ENCODE results near the gene BUD23. TPM values are rescaled to one million over a fixed set of nuclear protein-coding genes. Genes with fewer than 3 reads are reported as not detected.
"Not testable (repeated sequence)": the region's sequence is repeated elsewhere in the genome, so short reads cannot be mapped to it uniquely, and the experiment has no call there.

Gene BUD23
- total and polyA plus RNA-seq, 7 donors = 34.2 to 86.8 (median 37.1) TPM

DNA sequence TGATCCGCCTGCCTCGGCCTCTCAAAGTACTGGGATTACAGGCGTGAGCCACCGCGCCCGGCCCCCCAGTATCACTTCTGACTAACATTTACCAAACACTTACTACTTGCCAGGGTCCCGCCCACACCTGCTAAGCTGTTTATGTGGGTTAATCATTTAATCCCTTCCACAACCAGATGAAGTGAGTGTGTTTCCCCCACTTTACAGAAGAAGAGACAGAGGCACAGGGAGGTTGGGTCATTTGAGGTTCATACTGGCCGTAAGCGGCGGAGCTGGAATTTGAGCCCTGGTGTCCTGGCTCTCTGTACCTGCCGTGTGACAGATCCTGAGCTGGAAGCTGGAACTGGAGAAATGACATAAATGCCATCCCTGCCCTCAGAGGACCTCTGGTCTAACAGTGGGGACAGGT, 30.9 kb upstream of the BUD23 start:
- Histone ChIP-seq H3K4me3 (no peak overlapping the region), H3K36me3 (no peaks in the 10 kb centered on the region), H3K9me3 (no peaks in the 10 kb centered on the region), H3K27ac (no peak overlapping the region), H3K27me3 (peaks cover 5 to 28% (median 12%) of the 10 kb centered on the region in 3 donors), H3K4me1 (peaks cover 0 to 8% (median 7%) of the 10 kb centered on the region in 4 donors)
- TF ChIP-seq EP300 (IDR thresholded peaks at IDR 0.05) = no peak
- TF ChIP-seq, protein P1, sequence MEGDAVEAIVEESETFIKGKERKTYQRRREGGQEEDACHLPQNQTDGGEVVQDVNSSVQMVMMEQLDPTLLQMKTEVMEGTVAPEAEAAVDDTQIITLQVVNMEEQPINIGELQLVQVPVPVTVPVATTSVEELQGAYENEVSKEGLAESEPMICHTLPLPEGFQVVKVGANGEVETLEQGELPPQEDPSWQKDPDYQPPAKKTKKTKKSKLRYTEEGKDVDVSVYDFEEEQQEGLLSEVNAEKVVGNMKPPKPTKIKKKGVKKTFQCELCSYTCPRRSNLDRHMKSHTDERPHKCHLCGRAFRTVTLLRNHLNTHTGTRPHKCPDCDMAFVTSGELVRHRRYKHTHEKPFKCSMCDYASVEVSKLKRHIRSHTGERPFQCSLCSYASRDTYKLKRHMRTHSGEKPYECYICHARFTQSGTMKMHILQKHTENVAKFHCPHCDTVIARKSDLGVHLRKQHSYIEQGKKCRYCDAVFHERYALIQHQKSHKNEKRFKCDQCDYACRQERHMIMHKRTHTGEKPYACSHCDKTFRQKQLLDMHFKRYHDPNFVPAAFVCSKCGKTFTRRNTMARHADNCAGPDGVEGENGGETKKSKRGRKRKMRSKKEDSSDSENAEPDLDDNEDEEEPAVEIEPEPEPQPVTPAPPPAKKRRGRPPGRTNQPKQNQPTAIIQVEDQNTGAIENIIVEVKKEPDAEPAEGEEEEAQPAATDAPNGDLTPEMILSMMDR (IDR thresholded peaks at IDR 0.05) = no peak
- no peak for TF ChIP-seq POLR2AphosphoS5 (IDR thresholded peaks at IDR 0.05)
- no peak for TF ChIP-seq POLR2A (IDR thresholded peaks at IDR 0.05)
- intact Hi-C loops (cut with DNase I) = no loop called here
- 24 to 65% methylated on average over 11 of the region's 11 CpGs for WGBS, 2 donors
- no peak for DNase-seq

DNA sequence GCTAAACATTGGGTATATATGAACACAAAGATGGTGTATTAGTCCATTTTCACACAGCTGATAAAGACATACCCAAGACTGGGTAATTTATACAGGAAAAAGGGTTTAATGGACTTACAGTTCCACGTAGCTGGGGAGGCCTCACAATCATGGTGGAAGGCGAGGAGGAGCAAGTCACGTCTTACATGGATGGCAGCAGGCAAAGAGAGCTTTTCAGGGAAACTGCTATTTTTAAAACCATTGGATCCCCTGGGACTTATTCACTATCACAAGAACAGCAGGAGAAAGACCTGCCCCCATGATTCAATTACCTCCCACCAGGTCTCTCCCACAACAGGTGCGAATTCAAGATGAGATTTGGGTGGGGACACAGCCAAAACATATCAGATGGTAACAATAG, 28.1 kb upstream of the BUD23 start:
- 87 to 91% methylated on average over 4 of the region's 4 CpGs for WGBS, 2 donors

DNA sequence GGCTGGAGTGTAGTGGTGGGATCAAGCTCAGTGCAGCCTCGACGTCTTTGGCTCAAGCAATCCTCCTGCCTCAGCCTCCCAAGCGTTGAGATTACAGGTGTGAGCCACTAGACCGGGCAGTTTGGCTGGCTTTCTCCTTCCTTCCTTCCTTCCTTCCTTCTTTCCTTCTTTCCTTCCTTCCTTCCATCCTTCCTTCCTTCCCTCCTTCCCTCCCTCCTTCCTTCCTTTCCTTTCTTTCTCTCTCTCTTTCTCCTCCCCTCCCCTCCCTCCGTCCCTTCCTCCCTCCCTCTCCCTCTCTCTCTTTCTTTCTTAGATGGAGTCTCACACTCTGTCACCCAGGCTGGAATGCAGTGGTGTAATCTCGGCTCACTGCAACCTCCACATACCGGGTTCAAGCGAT, 23.4 kb upstream of the BUD23 start:
- H3K4me3 ChIP-seq = no peak overlapping the region
- no peaks in the 10 kb centered on the region for H3K9me3 ChIP-seq
- no peak overlapping the region for H3K27ac ChIP-seq
- H3K27me3 ChIP-seq = no peaks in the 10 kb centered on the region
- TF ChIP-seq, protein P1 (IDR thresholded peaks at IDR 0.05) = no peak
- TF ChIP-seq EP300 (IDR thresholded peaks at IDR 0.05) (no peak), POLR2A (IDR thresholded peaks at IDR 0.05) (no peak), POLR2AphosphoS5 (IDR thresholded peaks at IDR 0.05) (no peak)
- H3K36me3 ChIP-seq = no peaks in the 10 kb centered on the region
- no peak for DNase-seq
- intact Hi-C loops (cut with DNase I) = no loop called here
- 40 to 68% methylated on average over 8 of the region's 8 CpGs for WGBS, 2 donors
- H3K4me1 ChIP-seq = no peaks in the 10 kb centered on the region

More for the DNA sequence above, 28.1 kb upstream of the BUD23 start:
- H3K4me3 ChIP-seq; H3K36me3 ChIP-seq; intact Hi-C loops (cut with DNase I); DNase-seq; H3K27me3 ChIP-seq; H3K9me3 ChIP-seq; H3K4me1 ChIP-seq; H3K27ac ChIP-seq: not testable (repeated sequence)

DNA sequence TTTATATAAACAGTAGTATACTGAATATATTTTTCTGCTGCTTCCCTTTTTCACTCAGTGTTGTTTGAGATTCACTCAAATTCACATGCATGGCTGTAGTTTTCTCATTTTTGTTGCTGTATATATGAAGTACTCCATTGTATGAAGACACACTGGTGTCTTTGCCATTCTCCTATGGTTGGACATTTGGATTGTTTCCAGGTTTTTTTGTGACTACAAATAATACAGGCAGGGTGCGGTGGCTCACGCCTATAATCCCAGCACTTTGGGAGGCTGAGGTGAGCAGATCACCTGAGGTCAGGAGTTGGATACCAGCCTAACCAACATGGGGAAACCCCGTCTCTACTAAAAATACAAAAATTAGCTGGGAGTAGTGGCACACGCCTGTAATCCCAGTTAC, 22.8 kb upstream of the BUD23 start:
- H3K36me3 ChIP-seq; H3K4me3 ChIP-seq; H3K9me3 ChIP-seq; H3K27ac ChIP-seq; intact Hi-C loops (cut with DNase I); H3K27me3 ChIP-seq; DNase-seq; H3K4me1 ChIP-seq: not testable (repeated sequence)
- WGBS, 2 donors = 16 to 58% methylated on average over 4 of the region's 4 CpGs

DNA sequence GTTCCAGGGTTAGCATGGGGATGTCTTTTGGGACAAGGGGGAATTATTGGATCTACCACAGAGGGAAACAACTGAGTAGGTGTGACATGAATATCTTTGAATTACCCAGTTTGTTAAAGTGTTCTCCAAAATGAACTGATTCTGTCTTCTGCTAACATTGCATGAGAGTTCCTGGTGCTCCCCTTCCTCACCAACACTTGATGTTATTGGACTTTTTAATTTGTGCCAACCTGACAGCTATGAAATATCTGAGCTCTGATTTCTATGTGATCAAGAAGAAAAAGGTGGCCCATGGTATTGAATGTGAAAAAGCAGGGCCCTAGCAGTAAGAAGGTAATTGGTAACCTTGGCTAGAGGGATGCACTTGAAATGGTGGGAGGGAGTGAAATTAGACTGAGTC, 20.4 kb upstream of the BUD23 start:
- no peaks in the 10 kb centered on the region for H3K9me3 ChIP-seq
- no peak for TF ChIP-seq POLR2AphosphoS5 (IDR thresholded peaks at IDR 0.05)
- TF ChIP-seq POLR2A (IDR thresholded peaks at IDR 0.05) = no peak
- TF ChIP-seq EP300 (IDR thresholded peaks at IDR 0.05) = no peak
- intact Hi-C loops (cut with DNase I) = no loop called here
- H3K27me3 ChIP-seq = no peaks in the 10 kb centered on the region
- peaks cover 0 to 6% (median 5%) of the 10 kb centered on the region in 4 donors for H3K4me1 ChIP-seq
- no peak overlapping the region for H3K4me3 ChIP-seq
- no peak for DNase-seq
- H3K27ac ChIP-seq = no peak overlapping the region
- H3K36me3 ChIP-seq = no peaks in the 10 kb centered on the region

DNA sequence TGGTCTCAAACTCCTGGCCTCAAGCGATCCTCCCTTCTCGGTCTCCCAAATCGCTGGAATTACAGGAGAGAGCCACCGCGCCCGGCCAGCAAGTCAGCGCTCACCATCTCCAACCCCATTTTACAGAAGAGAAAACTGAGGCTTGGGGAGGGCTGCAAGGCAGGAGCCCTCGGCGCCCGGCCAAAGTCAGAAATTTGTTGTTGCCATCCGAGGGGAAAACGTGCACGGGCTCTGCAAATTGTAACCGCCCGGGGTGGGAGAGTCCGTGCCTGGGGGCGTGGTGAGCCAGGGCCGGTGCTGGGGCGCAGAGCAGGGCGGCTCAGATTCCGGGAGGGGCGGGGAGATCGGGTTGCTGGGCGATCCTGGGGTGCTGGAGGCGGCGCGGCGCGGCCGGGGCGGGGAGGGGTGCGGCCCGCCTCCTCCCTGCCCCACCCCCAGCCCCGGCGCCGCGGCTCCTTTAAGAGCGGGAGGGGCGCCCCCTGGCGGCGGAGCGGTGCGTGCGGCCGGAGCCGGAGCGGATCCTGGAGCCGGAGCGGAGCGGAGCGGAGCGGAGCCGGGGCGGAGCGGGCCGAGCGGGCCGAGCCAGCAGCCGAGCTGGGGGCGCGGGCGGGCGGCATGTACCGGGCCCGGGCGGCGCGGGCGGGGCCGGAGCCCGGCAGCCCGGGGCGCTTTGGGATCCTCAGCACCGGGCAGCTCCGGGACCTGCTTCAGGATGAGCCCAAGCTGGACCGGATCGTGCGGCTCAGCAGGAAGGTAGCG, 15.9 kb upstream of the BUD23 start, which contains the start of gene VPS37D:
Gene VPS37D (plus strand): TSS at position 488 of the 759 bp plus-strand sequence. CDS start 128 bp downstream, at position 616.
- intact Hi-C loops (cut with DNase I) = loop anchor here (1.0 to 5.0 kb wide), 2 partner anchors 50 to 60 kb away; partner anchors contain the start of gene STX1A
- peaks cover 0 to 21% (median 20%) of the 10 kb centered on the region in 4 donors for H3K4me1 ChIP-seq
- H3K4me3 ChIP-seq = peak within 1 kb of the TSS; percentile 49 to 80 (median 76)
- no peaks in the 10 kb centered on the region for H3K36me3 ChIP-seq
- peak within 1 kb of the TSS in 3 of 4 donors; percentile 25 to 66 (median 41) for H3K27ac ChIP-seq
- DNase-seq = peak; percentile 94
- 1 to 3% methylated on average over 79 of the region's 79 CpGs for WGBS, 2 donors
- TF ChIP-seq, protein P1 (IDR thresholded peaks at IDR 0.05) = peak in 1 of 4 experiments; percentile 80
- no peak for TF ChIP-seq POLR2AphosphoS5 (IDR thresholded peaks at IDR 0.05)
- no peak for TF ChIP-seq POLR2A (IDR thresholded peaks at IDR 0.05)
- TF ChIP-seq EP300 (IDR thresholded peaks at IDR 0.05) = no peak
- H3K27me3 ChIP-seq = no peaks in the 10 kb centered on the region
- H3K9me3 ChIP-seq = no peaks in the 10 kb centered on the region
